Adrenal gland (tissue), 12 donors: ENCODE data around the gene PRRC2A. TPM values are rescaled to one million over a fixed set of nuclear protein-coding genes. Genes with fewer than 3 reads are reported as not detected.

Experiments
- DNase-seq, 7 donors: peaks; one replicate each; pipeline ENCODE4 v3.0.0-alpha.2; 2019 to 2020
- H3K27ac ChIP-seq, 5 donors: fragments of 200-600 bp; sonication (generic) in 4 of 5; 1 replicate in 3 of 5; 2 replicates in 2 of 5; pipeline versions ENCODE4 v1.5.1 to v1.8.0; 2016 to 2020; ENCODE audit warnings: mild to moderate bottlenecking in 1 of 5
- H3K27me3 ChIP-seq: fragments of 200-600 bp; 2 replicates; pipeline ENCODE4 v1.8.0; 2021
- H3K36me3 ChIP-seq, 2 donors: fragments of 200-600 bp; replicated peaks in 1 of 2; 1 replicate in 1 of 2; 2 replicates in 1 of 2; pipeline versions ENCODE4 v1.5.1 to v1.8.0; 2018 to 2022
- H3K4me1 ChIP-seq, 2 donors: fragments of 200-600 bp; replicated peaks in 1 of 2; 1 replicate in 1 of 2; 2 replicates in 1 of 2; pipeline versions ENCODE4 v1.5.1 to v1.8.0; 2018 to 2021
- H3K4me3 ChIP-seq, 4 donors: fragments of 200-600 bp; sonication (generic) in 3 of 4; one replicate each; pipeline ENCODE4 v1.5.1; 2016 to 2018
- H3K9me3 ChIP-seq, 3 donors: fragments of 200-600 bp; sonication (generic) in 1 of 3; replicated peaks in 1 of 3; 1 replicate in 2 of 3; 2 replicates in 1 of 3; pipeline versions ENCODE4 v1.5.1 to v1.8.0; 2016 to 2021
- CTCF ChIP-seq, 6 experiments: fragments of 450-650 bp in 4 of 6; fragments of 200-600 bp in 2 of 6; sonication (generic) in 1 of 6; IDR thresholded peaks; 1 replicate in 5 of 6; 2 replicates in 1 of 6; pipeline versions ENCODE4 v1.5.1 to v1.8.0; 2016 to 2021; ENCODE audit warnings: antibody characterized with exemption in 6 of 6, mild to moderate bottlenecking in 2 of 6, moderate library complexity in 1 of 6
- POLR2A ChIP-seq, 2 donors: fragments of 450-650 bp; IDR thresholded peaks; one replicate each; pipeline ENCODE4 v1.6.1; 2017; ENCODE audit warnings: antibody characterized with exemption in 2 of 2, mild to moderate bottlenecking in 2 of 2, moderate library complexity in 1 of 2
- WGBS, 4 donors: extraction: QIAGEN DNeasy Blood & Tissue Kit in 2 of 4; methylation state at CpG; one replicate each; pipeline versions ENCODE4 v1.1.5 to v1.1.7; 2013 to 2017; 5-methylcytosine and 5-hydroxymethylcytosine counted together
- intact Hi-C, 2 donors: fragments of 100-400 bp; cut with DNase I; formaldehyde crosslinking; loops; one replicate each; pipeline versions ENCODE4 v1.14.1 to v1.15.0; 2022 to 2023
- polyA plus RNA-seq, 3 donors: library from polyadenylated mRNA; stranded (reverse); fragments of 200-250 nt in 2 of 3; fragments of 350-450 nt in 1 of 3; fragmentation: Illumina TruSeq in 1 of 3; extraction: RNeasy Lipid Tissue Mini Kit (QIAGEN cat#74804) in 1 of 3; gene quantifications; one replicate each; pipeline ENCODE4 v1.2.3, GENCODE V29; 2013 to 2014
- total RNA-seq, 9 donors: library from RNA; depleted of rRNA in 4 of 9; stranded (reverse); fragments of >200 nt in 4 of 9; fragments of 120-200 nt in 1 of 9; fragmentation: NEBNext Ultra II Directional in 1 of 9; extraction: Animal tissue kit (Norgen Biotek cat#: 25700) in 1 of 9; gene quantifications; one replicate each; pipeline versions ENCODE4 v1.1.0 to v1.2.4, GENCODE V29; 2013 to 2023
- donor health status: healthy with polysubstance abuse.
- donor health status: Bipolar disorder and iron deficiency.
- donor health status: DM: yes; HTN: yes; CAD: no.
- donor health status: DM: no; HTN: no; CAD: no.
- donor health status: DM: no; HTN: no; CAD: no.
- donor health status: DM: yes; HTN: yes; CAD: no.

PRRC2A gene
- total and polyA plus RNA-seq, 12 donors, result 31.9 to 419 (median 121) TPM

GRCh38 chr6:31657406-31658157 is 37.1 kb downstream of the PRRC2A start:
- peaks cover 12 to 40% of the 10 kb centered on the region in 2 donors for H3K4me1 ChIP-seq
- intact Hi-C loops, result no loop called here

GRCh38 chr6:31658158-31658688 is 37.7 kb downstream of the PRRC2A start:
- DNase-seq, result no peak
- Histone ChIP-seq H3K27me3 (no peaks in the 10 kb centered on the region), H3K36me3 (peaks cover 0 to 24% of the 10 kb centered on the region in 2 donors), H3K4me1 (peaks cover 12 to 44% of the 10 kb centered on the region in 2 donors), H3K27ac (peak overlapping the region in 2 of 5 donors; percentile 2 to 15), H3K9me3 (no peaks in the 10 kb centered on the region), H3K4me3 (no peak overlapping the region)
- intact Hi-C loops, result no loop called here
- 77 to 87% (median 81%) methylated on average over 4 of the region's 4 CpGs for WGBS, 4 donors
- TF ChIP-seq POLR2A (IDR thresholded peaks at IDR 0.05) (no peak), CTCF (IDR thresholded peaks at IDR 0.05) (no peak)

More at GRCh38 chr6:31657406-31658157, 37.1 kb downstream of the PRRC2A start:
- no peak for DNase-seq
- Histone ChIP-seq H3K27me3 (no peaks in the 10 kb centered on the region), H3K4me3 (no peak overlapping the region), H3K27ac (peak overlapping the region in 1 of 5 donors; percentile 15), H3K36me3 (peaks cover 0 to 24% of the 10 kb centered on the region in 2 donors), H3K9me3 (no peaks in the 10 kb centered on the region)
- no peak for TF ChIP-seq POLR2A (IDR thresholded peaks at IDR 0.05)
- no peak for TF ChIP-seq CTCF (IDR thresholded peaks at IDR 0.05)
- WGBS, 4 donors, result 77 to 84% (median 80%) methylated on average over 6 of the region's 6 CpGs

- intact Hi-C loops, result no loop called here
- DNase-seq, result no peak
- TF ChIP-seq POLR2A (IDR thresholded peaks at IDR 0.05) (no peak), CTCF (IDR thresholded peaks at IDR 0.05) (no peak)
- H3K4me3 ChIP-seq, result peak overlapping the region in 2 of 4 donors; percentile 54 to 80
- H3K36me3 ChIP-seq, result peaks cover 0 to 24% of the 10 kb centered on the region in 2 donors
- H3K27me3 ChIP-seq, result no peaks in the 10 kb centered on the region
- H3K27ac ChIP-seq, result peak overlapping the region in 2 of 5 donors; percentile 91 to 97
- WGBS, 4 donors, result 75 to 84% (median 82%) methylated on average over 9 to 13 of the region's 13 CpGs
- peaks cover 18 to 44% of the 10 kb centered on the region in 2 donors for H3K4me1 ChIP-seq
- no peaks in the 10 kb centered on the region for H3K9me3 ChIP-seq
Measured at GRCh38 chr6:31658983-31659648, 38.6 kb downstream of the PRRC2A start.
